Cardiac fibroblast (primary cell): Measurements from ENCODE around the gene NOVA2.

Experiments used
- DNase-seq, 2 donors: peaks; one replicate each; pipeline versions ENCODE4 v3.0.0 to v3.0.0-alpha.2; 2010; ENCODE audit warnings: low read depth in 2 of 2
- H3K4me3 ChIP-seq, 2 donors: replicated peaks in 1 of 2; 1 replicate in 1 of 2; 2 replicates in 1 of 2; pipeline ENCODE4 v1.5.1; 2011; ENCODE audit warnings: low read depth in 2 of 2, low read length in 2 of 2, mild to moderate bottlenecking in 2 of 2, moderate library complexity in 1 of 2
- CTCF ChIP-seq: IDR thresholded peaks from one replicate; pipeline ENCODE4 v1.5.1; 2011; ENCODE audit warnings: low read depth, mild to moderate bottlenecking, low read length, inconsistent platforms

Gene NOVA2

GRCh38 chr19:45999653-46000121, 26.0 kb upstream of the NOVA2 start:
- no peak for TF ChIP-seq CTCF
- no peak overlapping the region for H3K4me3 ChIP-seq
- DNase-seq, result peak; percentile 21 to 39

GRCh38 chr19:45998834-45999233, 25.2 kb upstream of the NOVA2 start:
- DNase-seq, result no peak
- no peak overlapping the region for H3K4me3 ChIP-seq
- no peak for TF ChIP-seq CTCF

GRCh38 chr19:45996933-45997332, 23.3 kb upstream of the NOVA2 start:
- no peak for DNase-seq
- TF ChIP-seq CTCF, result no peak
- no peak overlapping the region for H3K4me3 ChIP-seq

GRCh38 chr19:45995715-45996385, 22.2 kb upstream of the NOVA2 start:
- no peak for TF ChIP-seq CTCF
- peak; percentile 32 to 56 for DNase-seq
- peak overlapping the region; percentile 74 to 96 for H3K4me3 ChIP-seq

GRCh38 chr19:45994998-45995714, 21.5 kb upstream of the NOVA2 start, which contains the start of gene CCDC61:
CCDC61 (plus strand) TSS chr19:45995467; CDS start chr19:46003019, 7,552 bp downstream.
- DNase-seq, result peak; percentile 100
- H3K4me3 ChIP-seq, result peak within 1 kb of the TSS; percentile 74 to 96
- TF ChIP-seq CTCF, result no peak

GRCh38 chr19:45994456-45994997, 20.9 kb upstream of the NOVA2 start:
- TF ChIP-seq CTCF, result no peak
- DNase-seq, result no peak
- peak overlapping the region; percentile 53 to 60 for H3K4me3 ChIP-seq
